HG03439 (cell line): ENCODE measurements around the gene PRAMEF17.
"Not testable (repeated sequence)": the region's sequence is repeated elsewhere in the genome, so short reads cannot be mapped to it uniquely, and the experiment has no call there.

Experiments used
- ATAC-seq: cut with Tn5 transposase; IDR thresholded peaks from one replicate; pipeline ENCODE4 v1.9.1; 2021; ENCODE audit warnings: mild to moderate bottlenecking, moderate library complexity; ENCODE audit not compliant: unreplicated experiment

Gene PRAMEF17

DNA sequence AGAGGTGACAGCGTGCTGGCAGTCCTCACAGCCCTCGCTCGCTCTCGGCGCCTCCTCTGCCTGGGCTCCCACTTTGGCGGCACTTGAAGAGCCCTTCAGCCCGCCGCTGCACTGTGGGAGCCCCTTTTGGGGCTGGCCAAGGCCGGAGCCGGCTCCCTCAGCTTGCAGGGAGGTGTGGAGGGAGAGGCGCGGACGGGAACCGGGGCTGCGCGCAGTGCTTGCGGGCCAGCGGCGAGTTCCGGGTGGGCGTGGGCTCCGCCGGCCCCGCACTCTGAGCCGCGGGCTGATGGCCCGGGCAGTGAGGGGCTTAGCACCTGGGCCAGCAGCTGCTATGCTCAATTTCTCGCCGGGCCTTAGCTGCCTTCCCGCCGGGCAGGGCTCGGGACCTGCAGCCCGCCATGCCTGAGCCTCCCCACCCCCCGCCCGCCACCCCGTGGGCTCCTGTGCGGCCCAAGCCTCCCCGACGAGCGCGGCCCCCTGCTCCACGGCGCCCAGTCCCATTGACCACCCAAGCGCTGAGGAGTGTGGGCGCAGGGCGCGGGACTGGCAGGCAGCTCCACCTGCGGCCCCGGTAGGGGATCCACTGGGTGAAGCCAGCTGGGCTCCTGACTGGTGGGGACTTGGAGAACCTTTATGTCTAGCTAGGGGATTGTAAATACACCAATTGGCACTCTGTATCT lies 49.8 kb downstream of the PRAMEF17 start:
- ATAC-seq = not testable (repeated sequence)
